HCT116 (cell line): ENCODE measurements around the gene ARHGEF6. TPM values are rescaled to one million over a fixed set of nuclear protein-coding genes. Genes with fewer than 3 reads are reported as not detected.

ENCODE experiments used
- ATAC-seq: fragments of 200-7000 bp; cut with Tn5 transposase; 2 replicates; pipeline ENCODE4 v1.9.1; 2020; ENCODE audit warnings: mild to moderate bottlenecking, moderate library complexity
- BruUV-seq: library from RNA; stranded (reverse); fragments of 400-500 nt; replicated peaks from 2 replicates; lab custom pipeline; 2021; lab: Mats Ljungman, UMichigan
- CTCF ChIA-PET: fragments of 300-600 bp; sonication (Branson Sonifier 250); formaldehyde crosslinking; loops from one replicate; lab custom pipeline; 2021; ENCODE audit warnings: antibody characterized with exemption; lab: Charles Lee
- POLR2A ChIA-PET: fragments of 300-600, 350-600 bp; sonication (Branson Sonifier 250); formaldehyde crosslinking; loops from one replicate; lab custom pipeline; 2021; ENCODE audit warnings: antibody characterized with exemption; lab: Charles Lee
- RAD21 ChIA-PET, 2 experiments: fragments of 300-600 bp; sonication (Branson Sonifier 250); formaldehyde crosslinking; loops; one replicate each; lab custom pipeline; 2023; ENCODE audit warnings: low total read pairs in 2 of 2; ENCODE audit not compliant: uncharacterized antibody in 2 of 2, unreplicated experiment in 2 of 2, low non-redundant PET in 1 of 2; lab: Charles Lee
- DNase-seq: peaks from one replicate; pipeline ENCODE4 v3.0.0-alpha.2; 2010; ENCODE audit warnings: low read depth, low spot score
- H2AFZ ChIP-seq: fragments of 200-600 bp; shearing (Covaris generic), sonication (generic); 2 replicates; pipeline ENCODE4 v1.6.1; 2017; ENCODE audit warnings: low read depth, mixed run types, mixed read lengths, antibody characterized with exemption, low read length; ENCODE audit not compliant: poor library complexity, severe bottlenecking
- H3K27ac ChIP-seq: 2 replicates; pipeline ENCODE4 v1.5.1; 2012; ENCODE audit warnings: low read depth, low read length
- H3K27me3 ChIP-seq: fragments of 200-600 bp; sonication (generic); 2 replicates; pipeline ENCODE4 v1.6.1; 2016; ENCODE audit warnings: mixed run types, low read length, mixed read lengths; ENCODE audit not compliant: insufficient read depth
- H3K36me3 ChIP-seq, 2 experiments: fragments of 200-500 bp in 1 of 2; fragments of 200-600 bp in 1 of 2; sonication (Bioruptor generic) in 1 of 2; sonication (generic) in 1 of 2; 2 replicates each; pipeline versions ENCODE4 v1.5.1 to v1.6.1; 2014 to 2016; ENCODE audit warnings: low read length in 2 of 2, inconsistent platforms in 1 of 2, mixed read lengths in 1 of 2, mixed run types in 1 of 2; ENCODE audit not compliant: insufficient read depth in 2 of 2, control insufficient read depth in 1 of 2
- H3K4me1 ChIP-seq, 2 experiments: fragments of 200-600 bp in 1 of 2; sonication (generic) in 1 of 2; 2 replicates each; pipeline versions ENCODE4 v1.5.1 to v1.6.1; 2012 to 2017; ENCODE audit warnings: low read length in 2 of 2, inconsistent platforms in 1 of 2, mild to moderate bottlenecking in 1 of 2, mixed read lengths in 1 of 2, mixed run types in 1 of 2, moderate library complexity in 1 of 2; ENCODE audit not compliant: insufficient read depth in 2 of 2, control insufficient read depth in 1 of 2
- H3K4me2 ChIP-seq: fragments of 200-600 bp; sonication (generic); 2 replicates; pipeline ENCODE4 v1.6.1; 2017; ENCODE audit warnings: mixed run types, low read length, mixed read lengths
- H3K4me3 ChIP-seq, 2 experiments: fragments of 200-600 bp in 1 of 2; sonication (generic) in 1 of 2; replicated peaks in 1 of 2; 2 replicates each; pipeline ENCODE4 v1.5.1; 2011 to 2016; ENCODE audit warnings: low read length in 2 of 2, control low read depth in 1 of 2, low read depth in 1 of 2, mild to moderate bottlenecking in 1 of 2, mixed read lengths in 1 of 2, mixed run types in 1 of 2
- H3K79me2 ChIP-seq: fragments of 200-600 bp; sonication (generic); 2 replicates; pipeline ENCODE4 v1.6.1; 2017; ENCODE audit warnings: mild to moderate bottlenecking, mixed run types, low read length, moderate library complexity, mixed read lengths; ENCODE audit not compliant: insufficient read depth
- H3K9ac ChIP-seq: fragments of 200-600 bp; sonication (generic); 2 replicates; pipeline ENCODE4 v1.6.1; 2016; ENCODE audit warnings: low read length, mixed read lengths
- H3K9me2 ChIP-seq: fragments of 200-600 bp; sonication (generic), shearing (Covaris generic); 2 replicates; pipeline ENCODE4 v1.6.1; 2017; ENCODE audit warnings: mixed run types, mild to moderate bottlenecking, moderate library complexity; ENCODE audit not compliant: insufficient read depth
- H3K9me3 ChIP-seq, 2 experiments: fragments of 200-500 bp in 1 of 2; fragments of 200-600 bp in 1 of 2; sonication (Bioruptor generic) in 1 of 2; sonication (generic) in 1 of 2; 2 replicates each; pipeline ENCODE4 v1.6.1; 2014 to 2017; ENCODE audit warnings: low read length in 2 of 2, mixed read lengths in 2 of 2, inconsistent platforms in 1 of 2, low read depth in 1 of 2, mild to moderate bottlenecking in 1 of 2, mixed run types in 1 of 2, moderate library complexity in 1 of 2; ENCODE audit not compliant: control insufficient read depth in 1 of 2, insufficient read depth in 1 of 2
- H4K20me1 ChIP-seq: fragments of 200-600 bp; sonication (generic), shearing (Covaris generic); 2 replicates; pipeline ENCODE4 v1.6.1; 2017; ENCODE audit warnings: mixed run types, mild to moderate bottlenecking, moderate library complexity; ENCODE audit not compliant: insufficient read depth
- CEBPB ChIP-seq: IDR thresholded peaks from 2 replicates; pipeline ENCODE4 v1.6.1; 2012; ENCODE audit warnings: low read depth
- EGR1 ChIP-seq: IDR thresholded peaks from 2 replicates; pipeline ENCODE4 v1.6.1; 2012; ENCODE audit warnings: low read depth
- ELF1 ChIP-seq: IDR thresholded peaks from 2 replicates; pipeline ENCODE4 v1.6.1; 2012; ENCODE audit warnings: low read depth, borderline replicate concordance
- EZH2phosphoT487 ChIP-seq: fragments of 200-600 bp; IDR thresholded peaks from 2 replicates; pipeline ENCODE4 v1.6.1; 2018; ENCODE audit warnings: antibody characterized with exemption, borderline replicate concordance
- JUND ChIP-seq: IDR thresholded peaks from 2 replicates; pipeline ENCODE4 v1.6.1; 2012
- POLR2A ChIP-seq: IDR thresholded peaks from 2 replicates; pipeline ENCODE4 v1.7.0; 2011; ENCODE audit warnings: borderline replicate concordance; ENCODE audit not compliant: insufficient read depth, insufficient read length; ENCODE audit errors: extremely low read depth
- POLR2AphosphoS5 ChIP-seq: IDR thresholded peaks from 2 replicates; pipeline ENCODE4 v1.6.1; 2011; ENCODE audit warnings: mild to moderate bottlenecking, low read depth, low read length, moderate library complexity
- RAD21 ChIP-seq: IDR thresholded peaks from 2 replicates; pipeline ENCODE4 v1.6.1; 2012; ENCODE audit warnings: low read depth, mild to moderate bottlenecking
- SIN3A ChIP-seq: IDR thresholded peaks from 2 replicates; pipeline ENCODE4 v1.6.1; 2012; ENCODE audit warnings: low read depth
- SP1 ChIP-seq: IDR thresholded peaks from 2 replicates; pipeline ENCODE4 v1.6.1; 2012; ENCODE audit warnings: low read depth
- SRF ChIP-seq: IDR thresholded peaks from 2 replicates; pipeline ENCODE4 v1.6.1; 2012; ENCODE audit warnings: low read depth
- TCF7L2 ChIP-seq: IDR thresholded peaks from 2 replicates; pipeline ENCODE4 v1.7.0; 2011; ENCODE audit warnings: borderline replicate concordance, inconsistent platforms; ENCODE audit not compliant: insufficient read depth, insufficient read length; ENCODE audit errors: extremely low read depth
- YY1 ChIP-seq: IDR thresholded peaks from 2 replicates; pipeline ENCODE4 v1.6.1; 2011; ENCODE audit warnings: low read length, low read depth, moderate library complexity, mild to moderate bottlenecking; ENCODE audit not compliant: insufficient replicate concordance; ENCODE audit errors: extremely low read depth
- ZFX ChIP-seq: fragments of 450-650 bp; IDR thresholded peaks from 2 replicates; pipeline ENCODE4 v1.6.1; 2017
- ZNF274 ChIP-seq: fragments of 200-500 bp; sonication (Bioruptor generic); IDR thresholded peaks from 2 replicates; pipeline ENCODE4 v1.6.1; 2014; ENCODE audit warnings: mild to moderate bottlenecking, low read depth, low read length, inconsistent platforms
- intact Hi-C: fragments of 100-400 bp; cut with micrococcal nuclease; formaldehyde crosslinking; loops from 2 replicates; pipeline ENCODE4 v1.10.0; 2022
- total RNA-seq: library from RNA; stranded (reverse); gene quantifications from one replicate; pipeline ENCODE4 v1.2.1, GENCODE V29; 2021; ENCODE audit not compliant: unreplicated experiment
- TF ChIP-seq, protein P1 (sequence below): IDR thresholded peaks from 2 replicates; pipeline ENCODE4 v1.6.1; 2012
- TF ChIP-seq, protein P2 (sequence below): IDR thresholded peaks from 2 replicates; pipeline ENCODE4 v1.6.1; 2012
- TF ChIP-seq, protein P3 (sequence below), 3 experiments: fragments of 200-600 bp in 1 of 3; sonication (generic) in 1 of 3; IDR thresholded peaks in 2 of 3; conservative IDR thresholded peaks in 1 of 3; 2 replicates each; pipeline ENCODE4 v1.5.1; 2012 to 2017; ENCODE audit warnings: low read depth in 2 of 3, low read length in 2 of 3, antibody characterized with exemption in 1 of 3, borderline replicate concordance in 1 of 3, control low read depth in 1 of 3, mild to moderate bottlenecking in 1 of 3, mixed read lengths in 1 of 3, mixed run types in 1 of 3, moderate library complexity in 1 of 3; ENCODE audit not compliant: insufficient read depth in 1 of 3
- TF ChIP-seq, protein P4 (sequence below): IDR thresholded peaks from 2 replicates; pipeline ENCODE4 v1.6.1; 2011; ENCODE audit warnings: mild to moderate bottlenecking, low read length, moderate library complexity; ENCODE audit not compliant: insufficient replicate concordance; ENCODE audit errors: extremely low read depth

ARHGEF6 gene
- total RNA-seq, 1 experiment from 2014 or later, result 1.9 TPM

GRCh38 chrX:136714626-136715599, 65.8 kb downstream of the ARHGEF6 start:
- no peak overlapping the region for H3K4me2 ChIP-seq
- ChIA-PET CTCF (no interaction called here), RAD21 (no interaction called here), POLR2A (no interaction called here)
- no peak overlapping the region for H3K4me3 ChIP-seq
- no peaks in the 10 kb centered on the region for H3K9me3 ChIP-seq
- intact Hi-C loops, result no loop called here
- no peaks in the 10 kb centered on the region for H4K20me1 ChIP-seq
- no peak for DNase-seq
- H3K9me2 ChIP-seq, result no peaks in the 10 kb centered on the region
- TF ChIP-seq EGR1 (no peak), POLR2A (no peak), SP1 (no peak), POLR2AphosphoS5 (no peak), CEBPB (no peak), RAD21 (no peak), ZNF274 (no peak), SIN3A (no peak), TCF7L2 (no peak), JUND (no peak), SRF (no peak), ELF1 (no peak), ZFX (no peak), EZH2phosphoT487 (no peak), YY1 (no peak)
- TF ChIP-seq, protein P1, sequence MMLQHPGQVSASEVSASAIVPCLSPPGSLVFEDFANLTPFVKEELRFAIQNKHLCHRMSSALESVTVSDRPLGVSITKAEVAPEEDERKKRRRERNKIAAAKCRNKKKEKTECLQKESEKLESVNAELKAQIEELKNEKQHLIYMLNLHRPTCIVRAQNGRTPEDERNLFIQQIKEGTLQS, result no peak
- TF ChIP-seq, protein P2, sequence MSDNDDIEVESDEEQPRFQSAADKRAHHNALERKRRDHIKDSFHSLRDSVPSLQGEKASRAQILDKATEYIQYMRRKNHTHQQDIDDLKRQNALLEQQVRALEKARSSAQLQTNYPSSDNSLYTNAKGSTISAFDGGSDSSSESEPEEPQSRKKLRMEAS, result no peak
- TF ChIP-seq, protein P3, sequence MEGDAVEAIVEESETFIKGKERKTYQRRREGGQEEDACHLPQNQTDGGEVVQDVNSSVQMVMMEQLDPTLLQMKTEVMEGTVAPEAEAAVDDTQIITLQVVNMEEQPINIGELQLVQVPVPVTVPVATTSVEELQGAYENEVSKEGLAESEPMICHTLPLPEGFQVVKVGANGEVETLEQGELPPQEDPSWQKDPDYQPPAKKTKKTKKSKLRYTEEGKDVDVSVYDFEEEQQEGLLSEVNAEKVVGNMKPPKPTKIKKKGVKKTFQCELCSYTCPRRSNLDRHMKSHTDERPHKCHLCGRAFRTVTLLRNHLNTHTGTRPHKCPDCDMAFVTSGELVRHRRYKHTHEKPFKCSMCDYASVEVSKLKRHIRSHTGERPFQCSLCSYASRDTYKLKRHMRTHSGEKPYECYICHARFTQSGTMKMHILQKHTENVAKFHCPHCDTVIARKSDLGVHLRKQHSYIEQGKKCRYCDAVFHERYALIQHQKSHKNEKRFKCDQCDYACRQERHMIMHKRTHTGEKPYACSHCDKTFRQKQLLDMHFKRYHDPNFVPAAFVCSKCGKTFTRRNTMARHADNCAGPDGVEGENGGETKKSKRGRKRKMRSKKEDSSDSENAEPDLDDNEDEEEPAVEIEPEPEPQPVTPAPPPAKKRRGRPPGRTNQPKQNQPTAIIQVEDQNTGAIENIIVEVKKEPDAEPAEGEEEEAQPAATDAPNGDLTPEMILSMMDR (IDR thresholded peaks at IDR 0.05 in 2 of 3, conservative IDR thresholded peaks at IDR 0.05 in 1 of 3; ENCODE audit: borderline replicate concordance in 1 of 3, insufficient read depth in 1 of 3, low read depth in 2 of 3, low read length in 2 of 3), result no peak
- TF ChIP-seq, protein P4, sequence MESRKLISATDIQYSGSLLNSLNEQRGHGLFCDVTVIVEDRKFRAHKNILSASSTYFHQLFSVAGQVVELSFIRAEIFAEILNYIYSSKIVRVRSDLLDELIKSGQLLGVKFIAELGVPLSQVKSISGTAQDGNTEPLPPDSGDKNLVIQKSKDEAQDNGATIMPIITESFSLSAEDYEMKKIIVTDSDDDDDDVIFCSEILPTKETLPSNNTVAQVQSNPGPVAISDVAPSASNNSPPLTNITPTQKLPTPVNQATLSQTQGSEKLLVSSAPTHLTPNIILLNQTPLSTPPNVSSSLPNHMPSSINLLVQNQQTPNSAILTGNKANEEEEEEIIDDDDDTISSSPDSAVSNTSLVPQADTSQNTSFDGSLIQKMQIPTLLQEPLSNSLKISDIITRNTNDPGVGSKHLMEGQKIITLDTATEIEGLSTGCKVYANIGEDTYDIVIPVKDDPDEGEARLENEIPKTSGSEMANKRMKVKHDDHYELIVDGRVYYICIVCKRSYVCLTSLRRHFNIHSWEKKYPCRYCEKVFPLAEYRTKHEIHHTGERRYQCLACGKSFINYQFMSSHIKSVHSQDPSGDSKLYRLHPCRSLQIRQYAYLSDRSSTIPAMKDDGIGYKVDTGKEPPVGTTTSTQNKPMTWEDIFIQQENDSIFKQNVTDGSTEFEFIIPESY, result no peak
- TF ChIP-seq, all 23 proteins: peak for 0
- no TSS peak for BruUV-seq
- Histone ChIP-seq H3K79me2 (no peaks in the 10 kb centered on the region), H3K4me1 (no peaks in the 10 kb centered on the region), H3K27me3 (no peaks in the 10 kb centered on the region), H3K27ac (no peak overlapping the region), H2AFZ (no peak overlapping the region), H3K36me3 (no peaks in the 10 kb centered on the region), H3K9ac (no peak overlapping the region)
- no peak for ATAC-seq
